ENCODE data around the gene MAPK4. TPM values are rescaled to one million over a fixed set of nuclear protein-coding genes. Genes with fewer than 3 reads are reported as not detected.
"Not testable (repeated sequence)": the region's sequence is repeated elsewhere in the genome, so short reads cannot be mapped to it uniquely, and the experiment has no call there.

The MAPK4 gene
- total RNA-seq, 2 donors from 2014 or later: 10.6 to 12.6 TPM

DNA sequence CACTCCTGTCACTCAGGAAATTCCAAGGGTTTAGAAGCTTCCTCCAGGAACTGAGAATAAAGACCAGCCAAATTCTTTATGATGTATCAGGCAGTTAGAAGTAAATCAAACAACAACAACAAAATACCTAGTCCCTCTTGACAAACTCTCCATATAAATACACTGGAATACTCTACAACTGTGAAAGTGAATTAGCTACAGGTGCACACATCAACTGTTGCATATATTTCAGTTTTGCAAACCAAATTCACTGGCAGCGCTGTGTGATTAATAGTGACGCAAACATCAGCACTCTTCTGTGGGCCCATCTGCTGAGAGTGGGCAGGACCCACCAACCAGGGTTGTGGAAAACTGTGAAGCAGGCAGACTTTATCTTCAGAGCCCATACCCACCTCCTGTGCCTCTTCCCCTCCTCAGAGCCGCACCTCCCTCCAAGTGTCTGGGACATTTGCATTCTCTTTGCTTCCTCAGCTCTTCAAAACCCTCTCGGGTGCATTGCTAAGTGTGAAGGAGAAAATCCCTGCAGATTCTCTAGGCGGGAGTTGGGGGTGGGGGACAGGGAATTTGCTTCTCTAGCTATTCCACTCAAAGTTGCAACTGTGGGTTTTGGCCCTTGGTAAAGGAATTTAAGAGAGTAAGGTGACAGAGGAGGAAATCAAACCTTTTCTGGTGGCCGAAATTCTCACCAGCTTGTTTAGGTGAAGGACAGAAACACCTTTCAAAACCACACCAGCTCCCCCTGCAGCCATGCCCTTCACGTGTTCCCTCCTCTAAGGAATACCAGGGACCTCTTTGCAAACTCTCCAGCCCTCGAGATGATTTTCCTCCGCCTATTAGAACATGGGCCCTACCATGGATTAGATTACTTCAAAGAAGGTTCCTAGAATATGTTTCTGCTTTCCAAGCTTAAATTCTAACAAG, 140.6 kb downstream of the MAPK4 start:
- Histone ChIP-seq H3K4me1 (replicated peaks) (no peaks in the 10 kb centered on the region), H3K36me3 (no peaks in the 10 kb centered on the region), H3K27ac (no peak overlapping the region), H3K9me3 (no peaks in the 10 kb centered on the region), H3K27me3 (replicated peaks; ENCODE audit: insufficient read depth) (no peaks in the 10 kb centered on the region), H3K4me3 (no peak overlapping the region)
- TF ChIP-seq POLR2A (IDR thresholded peaks at IDR 0.05) (no peak), POLR2AphosphoS5 (IDR thresholded peaks at IDR 0.05) (no peak)
- WGBS: 85% methylated on average over 9 of the region's 9 CpGs
- intact Hi-C loops (cut with DNase I): no loop called here
- DNase-seq (ENCODE audit: low spot score): no peak

DNA sequence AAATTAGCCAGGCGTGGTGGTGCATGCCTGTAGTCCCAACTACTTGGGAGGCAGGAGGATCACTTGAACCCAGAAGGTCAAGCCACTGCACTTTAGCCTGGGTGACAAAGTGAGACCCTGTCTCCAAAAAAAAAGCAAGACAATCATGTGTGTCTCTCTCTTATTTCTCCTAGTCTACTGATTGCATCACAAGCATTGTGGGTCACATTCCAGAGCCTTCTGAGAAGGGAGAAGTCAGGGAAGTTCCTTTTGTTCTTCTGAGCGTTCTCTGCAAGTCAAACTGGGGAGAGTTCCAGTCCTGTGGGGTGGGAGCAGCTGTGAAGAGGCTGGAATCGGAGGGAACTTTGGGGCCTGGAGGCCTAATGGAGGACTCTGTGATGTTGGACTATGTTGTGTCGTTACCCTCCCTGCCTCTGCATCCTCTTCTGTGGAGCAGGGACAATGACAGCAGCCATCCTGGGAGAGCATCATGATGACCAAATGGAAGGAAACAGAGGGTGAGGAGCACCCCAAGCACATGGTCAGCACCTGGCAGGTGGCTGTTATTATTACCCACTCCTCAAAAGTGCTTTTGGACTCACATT, 144.6 kb downstream of the MAPK4 start:
- H3K4me3 ChIP-seq: no peak overlapping the region
- H3K4me1 ChIP-seq (replicated peaks): peaks cover 5% of the 10 kb centered on the region
- WGBS: 83% methylated on average over 4 of the region's 4 CpGs
- H3K9me3 ChIP-seq: no peaks in the 10 kb centered on the region
- H3K27ac ChIP-seq: no peak overlapping the region
- no peaks in the 10 kb centered on the region for H3K36me3 ChIP-seq
- intact Hi-C loops (cut with DNase I): no loop called here
- H3K27me3 ChIP-seq (replicated peaks; ENCODE audit: insufficient read depth): no peaks in the 10 kb centered on the region
- no peak for DNase-seq (ENCODE audit: low spot score)
- no peak for TF ChIP-seq POLR2A (IDR thresholded peaks at IDR 0.05)
- TF ChIP-seq, protein P1, sequence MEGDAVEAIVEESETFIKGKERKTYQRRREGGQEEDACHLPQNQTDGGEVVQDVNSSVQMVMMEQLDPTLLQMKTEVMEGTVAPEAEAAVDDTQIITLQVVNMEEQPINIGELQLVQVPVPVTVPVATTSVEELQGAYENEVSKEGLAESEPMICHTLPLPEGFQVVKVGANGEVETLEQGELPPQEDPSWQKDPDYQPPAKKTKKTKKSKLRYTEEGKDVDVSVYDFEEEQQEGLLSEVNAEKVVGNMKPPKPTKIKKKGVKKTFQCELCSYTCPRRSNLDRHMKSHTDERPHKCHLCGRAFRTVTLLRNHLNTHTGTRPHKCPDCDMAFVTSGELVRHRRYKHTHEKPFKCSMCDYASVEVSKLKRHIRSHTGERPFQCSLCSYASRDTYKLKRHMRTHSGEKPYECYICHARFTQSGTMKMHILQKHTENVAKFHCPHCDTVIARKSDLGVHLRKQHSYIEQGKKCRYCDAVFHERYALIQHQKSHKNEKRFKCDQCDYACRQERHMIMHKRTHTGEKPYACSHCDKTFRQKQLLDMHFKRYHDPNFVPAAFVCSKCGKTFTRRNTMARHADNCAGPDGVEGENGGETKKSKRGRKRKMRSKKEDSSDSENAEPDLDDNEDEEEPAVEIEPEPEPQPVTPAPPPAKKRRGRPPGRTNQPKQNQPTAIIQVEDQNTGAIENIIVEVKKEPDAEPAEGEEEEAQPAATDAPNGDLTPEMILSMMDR (IDR thresholded peaks at IDR 0.05): no peak
- TF ChIP-seq POLR2AphosphoS5 (IDR thresholded peaks at IDR 0.05): no peak

- H3K4me1 ChIP-seq (replicated peaks): peaks cover 5% of the 10 kb centered on the region
- no peak for TF ChIP-seq POLR2AphosphoS5 (IDR thresholded peaks at IDR 0.05)
- no peak for TF ChIP-seq POLR2A (IDR thresholded peaks at IDR 0.05)
- TF ChIP-seq, protein P1 (IDR thresholded peaks at IDR 0.05): no peak
Measured at GRCh38 chr18:50706199-50706598, 146.3 kb downstream of the MAPK4 start.

GRCh38 chr18:50706651-50707050, 146.8 kb downstream of the MAPK4 start:
- Histone ChIP-seq H3K9me3 (no peaks in the 10 kb centered on the region), H3K27me3 (replicated peaks; ENCODE audit: insufficient read depth) (no peaks in the 10 kb centered on the region), H3K27ac (no peak overlapping the region), H3K4me1 (replicated peaks) (peaks cover 5% of the 10 kb centered on the region), H3K36me3 (no peaks in the 10 kb centered on the region), H3K4me3 (no peak overlapping the region)
- TF ChIP-seq POLR2AphosphoS5 (IDR thresholded peaks at IDR 0.05) (no peak), POLR2A (IDR thresholded peaks at IDR 0.05) (no peak)
- TF ChIP-seq, protein P1 (IDR thresholded peaks at IDR 0.05): no peak
- WGBS: 77% methylated on average over 2 of the region's 2 CpGs
- no peak for DNase-seq (ENCODE audit: low spot score)
- intact Hi-C loops (cut with DNase I): loop anchor here (5.0 kb wide), 2 partner anchors 49 to 144 kb away; partner anchors contain the start of gene MAPK4

More at GRCh38 chr18:50706199-50706598, 146.3 kb downstream of the MAPK4 start:
- H3K36me3 ChIP-seq: no peaks in the 10 kb centered on the region
- no peak overlapping the region for H3K27ac ChIP-seq
- no peaks in the 10 kb centered on the region for H3K9me3 ChIP-seq
- H3K4me3 ChIP-seq: no peak overlapping the region
- no peak for DNase-seq (ENCODE audit: low spot score)
- no peaks in the 10 kb centered on the region for H3K27me3 ChIP-seq (replicated peaks; ENCODE audit: insufficient read depth)
- intact Hi-C loops (cut with DNase I): loop anchor here (5.0 kb wide), 2 partner anchors 49 to 144 kb away; partner anchors contain the start of gene MAPK4
- 89% methylated on average over 6 of the region's 6 CpGs for WGBS

GRCh38 chr18:50707297-50707696, 147.4 kb downstream of the MAPK4 start:
- H3K27ac ChIP-seq; H3K27me3 ChIP-seq (replicated peaks; ENCODE audit: insufficient read depth); DNase-seq (ENCODE audit: low spot score); H3K36me3 ChIP-seq; H3K4me3 ChIP-seq; H3K9me3 ChIP-seq; H3K4me1 ChIP-seq (replicated peaks): not testable (repeated sequence)
- WGBS: 83% methylated on average over 7 of the region's 7 CpGs
- intact Hi-C loops (cut with DNase I): loop anchor here (5.0 kb wide), 2 partner anchors 50 to 145 kb away; partner anchors contain the start of gene MAPK4

All from prostate gland (tissue), 2 donors.